Left ventricle myocardium superior (tissue), 1 donor: ENCODE results near the gene PRKN. TPM values are rescaled to one million over a fixed set of nuclear protein-coding genes. Genes with fewer than 3 reads are reported as not detected.

Experiments used
- ATAC-seq: fragments of 200-7000 bp; cut with Tn5 transposase; one replicate; pipeline ENCODE4 v1.9.1; 2020; ENCODE audit warnings: mild to moderate bottlenecking, moderate library complexity
- DNase-seq: peaks from one replicate; pipeline ENCODE4 v3.0.0-alpha.2; 2020
- intact Hi-C: fragments of 100-400 bp; cut with micrococcal nuclease; formaldehyde crosslinking; loops from one replicate; pipeline ENCODE4 v1.11.0; 2022
- total RNA-seq: library from RNA; stranded (reverse); fragmentation: NEBNext Ultra II Directional; extraction: Animal tissue kit (Norgen Biotek cat#: 25700); gene quantifications from one replicate; pipeline ENCODE4 v1.2.1, GENCODE V29; 2021
- donor health status: DM: no; HTN: yes; CAD: no; lungs with severe emphysema.

PRKN gene
- total RNA-seq, 1 donor from 2014 or later = 23.1 TPM

GRCh38 chr6:161996783-161997182 lies 730.8 kb downstream of the PRKN start:
- intact Hi-C loops = no loop called here

GRCh38 chr6:161985876-161986423 lies 741.6 kb downstream of the PRKN start:
- no peak for ATAC-seq
- intact Hi-C loops = no loop called here
- DNase-seq = no peak

More at GRCh38 chr6:161996783-161997182, 730.8 kb downstream of the PRKN start:
- ATAC-seq = no peak
- DNase-seq = no peak

GRCh38 chr6:161984713-161985112 lies 742.9 kb downstream of the PRKN start:
- DNase-seq (no peak), ATAC-seq (no peak)
- intact Hi-C loops = no loop called here

GRCh38 chr6:161976553-161976952 lies 751.0 kb downstream of the PRKN start:
- ATAC-seq (no peak), DNase-seq (no peak)
- intact Hi-C loops = no loop called here

GRCh38 chr6:161973064-161973463 lies 754.5 kb downstream of the PRKN start:
- DNase-seq (no peak), ATAC-seq (peak; percentile 25)
- intact Hi-C loops = no loop called here

GRCh38 chr6:161971043-161971442 lies 756.5 kb downstream of the PRKN start:
- DNase-seq (no peak), ATAC-seq (no peak)
- intact Hi-C loops = no loop called here

GRCh38 chr6:161963634-161964234 lies 763.8 kb downstream of the PRKN start:
- intact Hi-C loops = no loop called here
- DNase-seq = no peak
- ATAC-seq = no peak

- no peak for DNase-seq
- no peak for ATAC-seq
- intact Hi-C loops = no loop called here
These were observed 764.4 kb downstream of the PRKN start for GRCh38 chr6:161963181-161963580.

GRCh38 chr6:161961796-161962195 lies 765.8 kb downstream of the PRKN start:
- ATAC-seq = no peak
- intact Hi-C loops = no loop called here
- no peak for DNase-seq

GRCh38 chr6:161961046-161961445 lies 766.5 kb downstream of the PRKN start:
- DNase-seq (no peak), ATAC-seq (no peak)
- intact Hi-C loops = no loop called here

- no peak for ATAC-seq
- DNase-seq = no peak
- intact Hi-C loops = no loop called here
These were observed 768.5 kb downstream of the PRKN start for GRCh38 chr6:161959072-161959471.

- no peak for ATAC-seq
- intact Hi-C loops = no loop called here
- no peak for DNase-seq
These were observed 771.5 kb downstream of the PRKN start for GRCh38 chr6:161956082-161956481.

- DNase-seq (no peak), ATAC-seq (peak; percentile 59)
- intact Hi-C loops = no loop called here
These were observed 772.8 kb downstream of the PRKN start for GRCh38 chr6:161954699-161955276.

GRCh38 chr6:161954077-161954476 lies 773.5 kb downstream of the PRKN start:
- intact Hi-C loops = no loop called here
- DNase-seq (no peak), ATAC-seq (no peak)

GRCh38 chr6:161951126-161951525 lies 776.4 kb downstream of the PRKN start:
- no peak for DNase-seq

GRCh38 chr6:161949531-161949930 lies 778.0 kb downstream of the PRKN start:
- DNase-seq = no peak
- intact Hi-C loops = no loop called here
- ATAC-seq = no peak

More at GRCh38 chr6:161951126-161951525, 776.4 kb downstream of the PRKN start:
- intact Hi-C loops = no loop called here
- ATAC-seq = peak; percentile 29

GRCh38 chr6:161948462-161948861 lies 779.1 kb downstream of the PRKN start:
- ATAC-seq (no peak), DNase-seq (no peak)
- intact Hi-C loops = no loop called here

- ATAC-seq (no peak), DNase-seq (no peak)
- intact Hi-C loops = no loop called here
These were observed 780.2 kb downstream of the PRKN start for GRCh38 chr6:161947371-161947770.

GRCh38 chr6:161946461-161946860 lies 781.1 kb downstream of the PRKN start:
- no peak for ATAC-seq
- no peak for DNase-seq
- intact Hi-C loops = no loop called here

GRCh38 chr6:161943561-161943960 lies 784.0 kb downstream of the PRKN start:
- ATAC-seq (no peak), DNase-seq (no peak)
- intact Hi-C loops = no loop called here

GRCh38 chr6:161941565-161941964 lies 786.0 kb downstream of the PRKN start:
- intact Hi-C loops = no loop called here
- ATAC-seq (no peak), DNase-seq (no peak)
